Measurements from ENCODE around the gene COPS7B.

The COPS7B gene

GRCh38 chr2:231794383-231794782 is 8.1 kb downstream of the COPS7B start:
- peaks cover 65% of the 10 kb centered on the region for H3K36me3 ChIP-seq

GRCh38 chr2:231795525-231796327 is 9.5 kb downstream of the COPS7B start:
- H3K27me3 ChIP-seq = no peaks in the 10 kb centered on the region
- H3K4me1 ChIP-seq (ENCODE audit: control insufficient read depth in 1 of 2, insufficient read depth in 1 of 2, low read depth in 1 of 2, low read length in 1 of 2) = no peaks in the 10 kb centered on the region
- H3K27ac ChIP-seq = no peak overlapping the region
- no peak overlapping the region for H3K4me3 ChIP-seq (ENCODE audit: low read depth in 1 of 2, low read length in 1 of 2)
- peaks cover 74% of the 10 kb centered on the region for H3K36me3 ChIP-seq
- no peak for TF ChIP-seq CTCF (IDR thresholded peaks at IDR 0.05)
- no peaks in the 10 kb centered on the region for H3K9me3 ChIP-seq

More at GRCh38 chr2:231794383-231794782, 8.1 kb downstream of the COPS7B start:
- Histone ChIP-seq H3K27ac (no peak overlapping the region), H3K9me3 (no peaks in the 10 kb centered on the region), H3K4me3 (ENCODE audit: low read depth in 1 of 2, low read length in 1 of 2) (no peak overlapping the region), H3K27me3 (no peaks in the 10 kb centered on the region), H3K4me1 (ENCODE audit: control insufficient read depth in 1 of 2, insufficient read depth in 1 of 2, low read depth in 1 of 2, low read length in 1 of 2) (no peaks in the 10 kb centered on the region)
- no peak for TF ChIP-seq CTCF (IDR thresholded peaks at IDR 0.05)

GRCh38 chr2:231800493-231801091 is 14.3 kb downstream of the COPS7B start:
- Histone ChIP-seq H3K4me3 (ENCODE audit: low read depth in 1 of 2, low read length in 1 of 2) (no peak overlapping the region), H3K4me1 (ENCODE audit: control insufficient read depth in 1 of 2, insufficient read depth in 1 of 2, low read depth in 1 of 2, low read length in 1 of 2) (no peaks in the 10 kb centered on the region), H3K27ac (no peak overlapping the region), H3K9me3 (no peaks in the 10 kb centered on the region), H3K36me3 (peaks cover 72% of the 10 kb centered on the region), H3K27me3 (no peaks in the 10 kb centered on the region)
- peak; percentile 47 for TF ChIP-seq CTCF (IDR thresholded peaks at IDR 0.05)

GRCh38 chr2:231803501-231804138 is 17.4 kb downstream of the COPS7B start:
- H3K4me3 ChIP-seq (ENCODE audit: low read depth in 1 of 2, low read length in 1 of 2) = no peak overlapping the region
- no peaks in the 10 kb centered on the region for H3K27me3 ChIP-seq
- no peak for TF ChIP-seq CTCF (IDR thresholded peaks at IDR 0.05)
- no peaks in the 10 kb centered on the region for H3K4me1 ChIP-seq (ENCODE audit: control insufficient read depth in 1 of 2, insufficient read depth in 1 of 2, low read depth in 1 of 2, low read length in 1 of 2)
- no peak overlapping the region for H3K27ac ChIP-seq
- H3K9me3 ChIP-seq = no peaks in the 10 kb centered on the region
- H3K36me3 ChIP-seq = peaks cover 72% of the 10 kb centered on the region

- Histone ChIP-seq H3K36me3 (peaks cover 66% of the 10 kb centered on the region), H3K27ac (no peak overlapping the region), H3K4me3 (ENCODE audit: low read depth in 1 of 2, low read length in 1 of 2) (no peak overlapping the region), H3K4me1 (ENCODE audit: control insufficient read depth in 1 of 2, insufficient read depth in 1 of 2, low read depth in 1 of 2, low read length in 1 of 2) (no peaks in the 10 kb centered on the region), H3K9me3 (no peaks in the 10 kb centered on the region), H3K27me3 (no peaks in the 10 kb centered on the region)
- TF ChIP-seq CTCF (IDR thresholded peaks at IDR 0.05) = no peak
These were observed 20.8 kb downstream of the COPS7B start for GRCh38 chr2:231807020-231807419.
